Keratinocyte (primary cell): ENCODE results near the gene SYTL1. TPM values are rescaled to one million over a fixed set of nuclear protein-coding genes. Genes with fewer than 3 reads are reported as not detected.

Experiments
- DNase-seq: peaks from one replicate; pipeline ENCODE4 v3.0.0-alpha.2; 2011; ENCODE audit warnings: low read depth, missing footprints, low spot score
- FAIRE-seq: peaks from 2 replicates; lab custom pipeline; 2011; peaks lifted over from hg19 to GRCh38; lab: Jason Lieb, UNC
- H2AFZ ChIP-seq: 2 replicates; pipeline ENCODE4 v1.6.0; 2012; ENCODE audit warnings: low read length, control low read depth, inconsistent platforms; ENCODE audit not compliant: control insufficient read depth
- H3K27ac ChIP-seq: 2 replicates; pipeline ENCODE4 v1.5.1; 2011; ENCODE audit warnings: low read length; ENCODE audit not compliant: control insufficient read depth, insufficient read depth
- H3K27me3 ChIP-seq: 3 replicates; pipeline ENCODE4 v1.6.0; 2011; ENCODE audit warnings: low read length; ENCODE audit not compliant: control insufficient read depth, insufficient read depth; ENCODE audit errors: extremely low read depth
- H3K36me3 ChIP-seq, 2 experiments: 2 replicates in 1 of 2; 3 replicates in 1 of 2; pipeline ENCODE4 v1.5.1; 2011; ENCODE audit warnings: low read length in 2 of 2, mild to moderate bottlenecking in 1 of 2; ENCODE audit not compliant: control insufficient read depth in 2 of 2, insufficient read depth in 2 of 2; ENCODE audit errors: extremely low read depth in 1 of 2
- H3K4me1 ChIP-seq: 3 replicates; pipeline ENCODE4 v1.5.1; 2011; ENCODE audit warnings: low read length; ENCODE audit not compliant: control insufficient read depth, insufficient read depth; ENCODE audit errors: extremely low read depth
- H3K4me2 ChIP-seq: 3 replicates; pipeline ENCODE4 v1.6.0; 2011; ENCODE audit warnings: low read depth, low read length; ENCODE audit not compliant: control insufficient read depth, insufficient read depth; ENCODE audit errors: extremely low read depth
- H3K4me3 ChIP-seq, 3 experiments: fragments of 200-600 bp in 1 of 3; sonication (generic) in 1 of 3; 2 replicates in 2 of 3; 3 replicates in 1 of 3; pipeline ENCODE4 v1.5.1; 2011 to 2016; ENCODE audit warnings: low read length in 3 of 3, mild to moderate bottlenecking in 3 of 3, control low read depth in 2 of 3, inconsistent platforms in 1 of 3, low read depth in 1 of 3, mixed read lengths in 1 of 3, mixed run types in 1 of 3, moderate library complexity in 1 of 3; ENCODE audit not compliant: control insufficient read depth in 2 of 3, insufficient read depth in 2 of 3; ENCODE audit errors: extremely low read depth in 1 of 3
- H3K79me2 ChIP-seq: 2 replicates; pipeline ENCODE4 v1.6.0; 2012; ENCODE audit warnings: low read length; ENCODE audit not compliant: control insufficient read depth, insufficient read depth
- H3K9ac ChIP-seq: 3 replicates; pipeline ENCODE4 v1.6.0; 2011; ENCODE audit warnings: low read length; ENCODE audit not compliant: control insufficient read depth, insufficient read depth; ENCODE audit errors: extremely low read depth
- H3K9me1 ChIP-seq: 3 replicates; pipeline ENCODE4 v1.6.0; 2011; ENCODE audit warnings: low read length; ENCODE audit not compliant: control insufficient read depth, insufficient read depth; ENCODE audit errors: extremely low read depth
- H3K9me3 ChIP-seq: 2 replicates; pipeline ENCODE4 v1.5.1; 2012; ENCODE audit warnings: low read depth, low read length; ENCODE audit not compliant: control insufficient read depth
- H4K20me1 ChIP-seq: 3 replicates; pipeline ENCODE4 v1.6.0; 2011; ENCODE audit warnings: low read length; ENCODE audit not compliant: control insufficient read depth, insufficient read depth; ENCODE audit errors: extremely low read depth
- CTCF ChIP-seq, 3 experiments: IDR thresholded peaks in 1 of 3; conservative IDR thresholded peaks in 1 of 3; optimal IDR thresholded peaks in 1 of 3; 2 replicates in 2 of 3; 3 replicates in 1 of 3; pipeline versions ENCODE3 to v1.5.1; 2011; ENCODE audit warnings: low read length in 3 of 3, mild to moderate bottlenecking in 3 of 3, moderate library complexity in 2 of 3, control low read depth in 1 of 3, inconsistent platforms in 1 of 3; ENCODE audit not compliant: insufficient read depth in 2 of 3; ENCODE audit errors: extremely low read depth in 1 of 3
- EZH2 ChIP-seq: IDR thresholded peaks from one replicate; pipeline ENCODE4 v1.6.1; 2012; ENCODE audit warnings: inconsistent platforms, mild to moderate bottlenecking, low read length, moderate library complexity
- dilution Hi-C: fragments of 300-500 bp; cut with MboI; formaldehyde crosslinking; loops from one replicate; pipeline ENCODE4 v1.7.0; 2020; ENCODE audit warnings: low sequenced_read_pairs; ENCODE audit not compliant: extremely low pct_ligation_motif_present
- polyA plus RNA-seq, 5 experiments: library from polyadenylated mRNA; depleted of rRNA in 3 of 5; stranded (reverse) in 3 of 5; stranded (forward) in 1 of 5; unstranded in 1 of 5; fragments of >200 nt; gene quantifications; 1 replicate in 1 of 5; 2 replicates in 3 of 5; 3 replicates in 1 of 5; pipeline versions ENCODE4 v1.2.1 to v1.2.3, GENCODE V29; 2011 to 2012; ENCODE audit warnings: missing spikeins in 2 of 5, low read depth in 1 of 5, low replicate concordance in 1 of 5

Gene SYTL1
- polyA plus RNA-seq, 1 donor (not counting 4 experiments of a cell fraction or from before 2014, with no cell fraction given): 15.6 TPM

- DNase-seq (no peak), FAIRE-seq (no peak)
- dilution Hi-C loops: no loop called here
- H3K4me3 ChIP-seq: no peak overlapping the region
- no peak overlapping the region for H3K9ac ChIP-seq
- no peaks in the 10 kb centered on the region for H3K27me3 ChIP-seq
- no peaks in the 10 kb centered on the region for H3K9me1 ChIP-seq
- H3K27ac ChIP-seq: no peak overlapping the region
- no peak overlapping the region for H2AFZ ChIP-seq
- no peaks in the 10 kb centered on the region for H3K9me3 ChIP-seq
- H4K20me1 ChIP-seq: peaks cover 3% of the 10 kb centered on the region
- no peak overlapping the region for H3K4me2 ChIP-seq
- H3K36me3 ChIP-seq: peaks cover 29 to 39% of the 10 kb centered on the region in 2 experiments
- peaks cover 13% of the 10 kb centered on the region for H3K4me1 ChIP-seq
- H3K79me2 ChIP-seq: peaks cover 12% of the 10 kb centered on the region
- no peak for TF ChIP-seq CTCF (optimal IDR thresholded peaks at IDR 0.05 in 1 of 3, IDR thresholded peaks at IDR 0.05 in 1 of 3, conservative IDR thresholded peaks at IDR 0.05 in 1 of 3; ENCODE audit: extremely low read depth in 1 of 3, insufficient read depth in 2 of 3, low read length in 3 of 3)
- TF ChIP-seq EZH2: no peak
Measured at GRCh38 chr1:27360159-27361043, 18.6 kb downstream of the SYTL1 start.

GRCh38 chr1:27361044-27361402 is 19.2 kb downstream of the SYTL1 start:
- Histone ChIP-seq H3K36me3 (peaks cover 25 to 33% of the 10 kb centered on the region in 2 experiments), H3K4me1 (peaks cover 13% of the 10 kb centered on the region), H3K9me3 (no peaks in the 10 kb centered on the region), H3K27me3 (no peaks in the 10 kb centered on the region), H4K20me1 (peaks cover 3% of the 10 kb centered on the region), H3K27ac (no peak overlapping the region), H2AFZ (no peak overlapping the region), H3K9ac (no peak overlapping the region), H3K79me2 (peaks cover 12% of the 10 kb centered on the region), H3K4me2 (no peak overlapping the region), H3K9me1 (no peaks in the 10 kb centered on the region), H3K4me3 (no peak overlapping the region)
- FAIRE-seq (no peak), DNase-seq (no peak)
- TF ChIP-seq CTCF (optimal IDR thresholded peaks at IDR 0.05 in 1 of 3, IDR thresholded peaks at IDR 0.05 in 1 of 3, conservative IDR thresholded peaks at IDR 0.05 in 1 of 3; ENCODE audit: extremely low read depth in 1 of 3, insufficient read depth in 2 of 3, low read length in 3 of 3) (no peak), EZH2 (no peak)
- dilution Hi-C loops: no loop called here
